H1 (cell line): Measurements from ENCODE around the gene HCK. TPM values are rescaled to one million over a fixed set of nuclear protein-coding genes. Genes with fewer than 3 reads are reported as not detected.
"Not testable (repeated sequence)": the region's sequence is repeated elsewhere in the genome, so short reads cannot be mapped to it uniquely, and the experiment has no call there.

Experiments used
- CTCF ChIA-PET: fragments of 300-600 bp; sonication (Branson Sonifier 250); formaldehyde crosslinking; loops from one replicate; lab custom pipeline; 2021; ENCODE audit not compliant: partially characterized antibody; lab: Charles Lee
- POLR2A ChIA-PET: fragments of 300-600 bp; sonication (Branson Sonifier 250); formaldehyde crosslinking; loops from one replicate; lab custom pipeline; 2021; ENCODE audit warnings: inconsistent platforms; ENCODE audit not compliant: partially characterized antibody; lab: Charles Lee
- DNase-seq, 2 experiments: peaks; one replicate each; pipeline versions ENCODE4 v3.0.0 to v3.0.0-alpha.2; 2010 to 2022; ENCODE audit warnings: low spot score in 2 of 2, low read depth in 1 of 2, mixed read lengths in 1 of 2
- FAIRE-seq: peaks from 2 replicates; lab custom pipeline; 2011; peaks lifted over from hg19 to GRCh38; lab: Jason Lieb, UNC
- H2AFZ ChIP-seq: 2 replicates; pipeline ENCODE4 v1.8.1; 2012; ENCODE audit warnings: low read length, inconsistent platforms
- H2AK5ac ChIP-seq: 2 replicates; pipeline ENCODE4 v1.6.1; 2013; ENCODE audit warnings: low read depth, low read length
- H2BK120ac ChIP-seq: replicated peaks from 2 replicates; pipeline ENCODE3; 2013; ENCODE audit warnings: low read depth, low read length, inconsistent platforms
- H2BK12ac ChIP-seq: 2 replicates; pipeline ENCODE4 v1.6.1; 2013; ENCODE audit warnings: low read depth, low read length
- H2BK15ac ChIP-seq: 2 replicates; pipeline ENCODE4 v1.6.1; 2013; ENCODE audit warnings: low read length
- H2BK20ac ChIP-seq: 2 replicates; pipeline ENCODE4 v1.6.1; 2013; ENCODE audit warnings: low read length
- H2BK5ac ChIP-seq: 2 replicates; pipeline ENCODE4 v1.6.1; 2013; ENCODE audit warnings: low read depth, low read length
- H3K14ac ChIP-seq: 2 replicates; pipeline ENCODE4 v1.6.1; 2013; ENCODE audit warnings: inconsistent platforms; ENCODE audit not compliant: insufficient read length
- H3K18ac ChIP-seq: 2 replicates; pipeline ENCODE4 v1.6.1; 2013; ENCODE audit warnings: low read length; ENCODE audit errors: extremely low read depth
- H3K23ac ChIP-seq: 2 replicates; pipeline ENCODE4 v1.6.1; 2013; ENCODE audit warnings: inconsistent platforms; ENCODE audit not compliant: insufficient read length
- H3K23me2 ChIP-seq: 2 replicates; pipeline ENCODE4 v1.6.1; 2013; ENCODE audit warnings: low read depth, low read length
- H3K27ac ChIP-seq: 2 replicates; pipeline ENCODE4 v1.6.1; 2011; ENCODE audit warnings: low read depth, low read length, inconsistent platforms
- H3K27me3 ChIP-seq, 4 experiments: replicated peaks in 1 of 4; 1 replicate in 1 of 4; 2 replicates in 3 of 4; pipeline versions ENCODE4 v1.6.1 to v1.8.1; 2011 to 2013; ENCODE audit warnings: low read length in 3 of 4, mild to moderate bottlenecking in 3 of 4, inconsistent platforms in 2 of 4, mixed read lengths in 2 of 4, moderate library complexity in 1 of 4; ENCODE audit not compliant: control insufficient read depth in 3 of 4, insufficient read depth in 3 of 4; ENCODE audit errors: extremely low read depth in 1 of 4
- H3K36me3 ChIP-seq, 4 experiments: 2 replicates each; pipeline versions ENCODE4 v1.6.1 to v1.8.1; 2011 to 2013; ENCODE audit warnings: mild to moderate bottlenecking in 4 of 4, low read length in 3 of 4, moderate library complexity in 2 of 4, control low read depth in 1 of 4, inconsistent platforms in 1 of 4; ENCODE audit not compliant: insufficient read depth in 4 of 4, control insufficient read depth in 2 of 4
- H3K4ac ChIP-seq: replicated peaks from 2 replicates; pipeline ENCODE3; 2013; ENCODE audit warnings: low read length, low read depth, mixed read lengths, inconsistent platforms; ENCODE audit not compliant: insufficient read length
- H3K4me1 ChIP-seq, 4 experiments: replicated peaks in 1 of 4; 1 replicate in 1 of 4; 2 replicates in 3 of 4; pipeline versions ENCODE4 v1.6.1 to v1.8.1; 2011 to 2013; ENCODE audit warnings: low read length in 3 of 4, inconsistent platforms in 2 of 4, mixed read lengths in 1 of 4; ENCODE audit not compliant: insufficient read depth in 4 of 4, control insufficient read depth in 3 of 4
- H3K4me2 ChIP-seq, 2 experiments: 2 replicates each; pipeline versions ENCODE4 v1.6.1 to v1.8.1; 2011 to 2013; ENCODE audit warnings: low read depth in 2 of 2, low read length in 2 of 2, control low read depth in 1 of 2, inconsistent platforms in 1 of 2, mild to moderate bottlenecking in 1 of 2; ENCODE audit not compliant: insufficient read depth in 1 of 2
- H3K4me3 ChIP-seq, 4 experiments: fragments of 200-600, 300-600 bp in 1 of 4; sonication (generic), shearing (Covaris generic), sonication (Bioruptor Twin) in 1 of 4; 2 replicates each; pipeline versions ENCODE4 v1.5.1 to v1.8.1; 2011 to 2016; ENCODE audit warnings: low read length in 4 of 4, low read depth in 3 of 4, control low read depth in 2 of 4, inconsistent platforms in 2 of 4, mild to moderate bottlenecking in 2 of 4, mixed read lengths in 1 of 4, moderate library complexity in 1 of 4; ENCODE audit not compliant: insufficient read depth in 2 of 4; ENCODE audit errors: extremely low read depth in 1 of 4
- H3K56ac ChIP-seq: replicated peaks from 2 replicates; pipeline ENCODE3; 2013; ENCODE audit warnings: low read depth, mild to moderate bottlenecking, mixed read lengths, low read length, inconsistent platforms; ENCODE audit not compliant: insufficient read length
- H3K79me1 ChIP-seq: 2 replicates; pipeline ENCODE4 v1.6.1; 2013; ENCODE audit warnings: low read depth, low read length, control low read depth
- H3K79me2 ChIP-seq, 2 experiments: 2 replicates each; pipeline versions ENCODE4 v1.6.1 to v1.8.1; 2012 to 2013; ENCODE audit warnings: low read length in 2 of 2, mild to moderate bottlenecking in 2 of 2, inconsistent platforms in 1 of 2; ENCODE audit not compliant: insufficient read depth in 2 of 2, control insufficient read depth in 1 of 2
- H3K9ac ChIP-seq, 4 experiments: replicated peaks in 1 of 4; 1 replicate in 1 of 4; 2 replicates in 3 of 4; pipeline versions ENCODE4 v1.6.1 to v1.8.1; 2011 to 2013; ENCODE audit warnings: low read depth in 3 of 4, low read length in 3 of 4, control low read depth in 2 of 4, mild to moderate bottlenecking in 2 of 4, moderate library complexity in 2 of 4, inconsistent platforms in 1 of 4; ENCODE audit errors: extremely low read depth in 1 of 4
- H3K9me3 ChIP-seq, 2 experiments: 2 replicates each; pipeline versions ENCODE4 v1.6.1 to v1.8.1; 2012 to 2013; ENCODE audit warnings: mild to moderate bottlenecking in 2 of 2, moderate library complexity in 2 of 2, control low read depth in 1 of 2, inconsistent platforms in 1 of 2, low read depth in 1 of 2, low read length in 1 of 2, mixed read lengths in 1 of 2; ENCODE audit not compliant: insufficient read depth in 2 of 2
- H4K20me1 ChIP-seq, 2 experiments: replicated peaks in 1 of 2; 2 replicates each; pipeline versions ENCODE3 to v1.8.1; 2011 to 2013; ENCODE audit warnings: inconsistent platforms in 2 of 2, low read length in 2 of 2, mild to moderate bottlenecking in 1 of 2; ENCODE audit not compliant: insufficient read depth in 2 of 2, control insufficient read depth in 1 of 2
- H4K5ac ChIP-seq: 2 replicates; pipeline ENCODE4 v1.6.1; 2013; ENCODE audit warnings: low read length, low read depth, mixed read lengths, inconsistent platforms; ENCODE audit not compliant: insufficient read length
- H4K8ac ChIP-seq: 2 replicates; pipeline ENCODE4 v1.8.0; 2013; ENCODE audit warnings: mild to moderate bottlenecking, moderate library complexity, low read length, inconsistent platforms; ENCODE audit not compliant: insufficient read depth; ENCODE audit errors: extremely low read depth
- H4K91ac ChIP-seq: replicated peaks from 2 replicates; pipeline ENCODE3; 2013; ENCODE audit warnings: low read length, mixed read lengths, inconsistent platforms; ENCODE audit not compliant: insufficient read length
- WGBS, 2 experiments: shearing (Covaris generic) in 1 of 2; methylation state at CpG; one replicate each; pipeline versions ENCODE4 v1.1.6 to v1.1.7; 2013 to 2015; ENCODE audit warnings: low lambda C conversion rate in 2 of 2, mixed read lengths in 2 of 2, inconsistent platforms in 1 of 2, low coverage in 1 of 2, missing lambda C conversion rate in 1 of 2; ENCODE audit not compliant: insufficient replicate concordance in 2 of 2, insufficient coverage in 1 of 2, insufficient read length in 1 of 2; ENCODE audit errors: extremely low coverage in 1 of 2, missing lambda C conversion rate in 1 of 2; 5-methylcytosine and 5-hydroxymethylcytosine counted together
- polyA plus RNA-seq, 7 experiments: library from polyadenylated mRNA; depleted of rRNA in 3 of 7; stranded (reverse) in 5 of 7; unstranded in 2 of 7; fragments of >200 nt in 5 of 7; fragments of 200-250 nt in 2 of 7; gene quantifications; 1 replicate in 5 of 7; 2 replicates in 1 of 7; 4 replicates in 1 of 7; pipeline versions ENCODE4 v1.2.1 to v1.2.3, GENCODE V29; 2011 to 2013; ENCODE audit warnings: missing spikeins in 2 of 7, mixed read lengths in 2 of 7
- total RNA-seq: library from RNA; stranded (reverse); fragmentation: NEBNext Ultra II Directional; extraction: Animal tissue kit (Norgen Biotek cat#: 25700); gene quantifications from 2 replicates; pipeline ENCODE4 v1.2.1, GENCODE V29; 2021

HCK gene
- total and polyA plus RNA-seq, 2 of the 8 experiments (the other 6 are each of a cell fraction or from before 2014, with no cell fraction given): 0.37 to 4.3 TPM

DNA sequence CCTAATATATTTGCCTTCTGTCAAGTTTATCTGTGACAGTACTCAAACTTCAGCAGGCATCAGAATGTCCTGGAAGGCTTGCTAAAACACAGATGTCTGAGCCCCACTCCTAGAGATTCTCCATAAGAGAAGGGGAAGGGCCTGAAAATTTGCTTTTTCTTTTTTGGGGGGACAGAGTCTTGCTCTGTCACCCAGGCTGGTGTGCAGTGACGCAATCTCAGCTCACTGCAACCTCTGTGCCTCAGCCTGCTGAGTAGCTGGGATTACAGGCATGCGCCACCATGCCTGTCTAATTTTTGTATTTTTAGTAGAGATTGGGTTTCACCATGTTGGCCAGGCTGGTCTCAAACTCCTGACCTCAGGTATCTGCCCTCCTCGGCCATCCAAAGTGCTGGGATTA lies 18.3 kb upstream of the HCK start:
- H2BK20ac ChIP-seq, H4K5ac ChIP-seq, H3K56ac ChIP-seq, H4K20me1 ChIP-seq, H2AFZ ChIP-seq, H3K27me3 ChIP-seq, H2BK12ac ChIP-seq, H4K91ac ChIP-seq, H3K23me2 ChIP-seq, H3K27ac ChIP-seq, H2AK5ac ChIP-seq, H3K79me1 ChIP-seq, H3K14ac ChIP-seq, H2BK15ac ChIP-seq, FAIRE-seq, DNase-seq, H3K36me3 ChIP-seq, H3K9me3 ChIP-seq, H3K18ac ChIP-seq, H3K4me3 ChIP-seq, H3K79me2 ChIP-seq, H4K8ac ChIP-seq, H3K4me2 ChIP-seq, H3K9ac ChIP-seq, H2BK120ac ChIP-seq, H2BK5ac ChIP-seq, H3K4ac ChIP-seq, H3K23ac ChIP-seq, H3K4me1 ChIP-seq: not testable (repeated sequence)
- CTCF ChIA-PET: interaction anchor here (1.6 to 10.4 kb wide), 7 partner anchors 8 to 210 kb away, joined by 5 to 176 read pairs (median 51); no protein-coding TSS in a partner anchor
- WGBS, 2 experiments: 86% methylated on average over 3 of the region's 3 CpGs; no CpG with 5 or more reads in 1 of the 2 experiments
- POLR2A ChIA-PET: interaction anchor here (1.1 to 1.4 kb wide), 2 partner anchors 9 to 15 kb away, joined by 3 to 4 read pairs; no protein-coding TSS in a partner anchor
